SK-N-SH (cell line): ENCODE measurements around the gene RNFT2.

ENCODE experiments used
- FOXM1 ChIP-seq: IDR thresholded peaks from 2 replicates; pipeline ENCODE4 v1.4.0; 2012; ENCODE audit warnings: low read depth, mild to moderate bottlenecking
- SMC3 ChIP-seq: IDR thresholded peaks from 2 replicates; pipeline ENCODE4 v1.6.1; 2012; ENCODE audit warnings: low read depth, low read length, improper control_type of control experiment
- TF ChIP-seq, protein P1 (sequence below): fragments of 200-600 bp; sonication (generic); IDR thresholded peaks from 2 replicates; pipeline ENCODE4 v1.6.1; 2017; ENCODE audit warnings: antibody characterized with exemption, mild to moderate bottlenecking, moderate library complexity

DNA sequence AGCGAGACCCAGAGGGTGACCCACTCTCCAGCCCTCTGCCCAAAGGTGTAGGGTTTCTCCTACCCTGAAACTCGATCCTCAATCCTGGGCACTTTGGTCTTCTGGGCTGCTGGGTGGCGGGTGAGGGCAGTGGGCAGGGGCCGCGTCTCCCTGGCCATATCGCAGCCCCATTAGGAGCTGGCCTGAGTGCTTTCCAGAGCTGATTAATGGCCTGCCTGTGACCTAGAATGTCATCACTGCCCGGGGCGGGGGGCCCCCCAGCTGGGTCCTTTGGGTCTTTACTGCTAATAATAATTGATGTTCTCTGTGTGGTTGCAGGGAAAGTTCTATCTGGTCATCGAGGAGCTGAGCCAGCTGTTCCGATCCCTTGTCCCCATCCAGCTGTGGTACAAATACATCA is 95.4 kb downstream of the RNFT2 start:
- no peak for TF ChIP-seq SMC3
- TF ChIP-seq, protein P1, sequence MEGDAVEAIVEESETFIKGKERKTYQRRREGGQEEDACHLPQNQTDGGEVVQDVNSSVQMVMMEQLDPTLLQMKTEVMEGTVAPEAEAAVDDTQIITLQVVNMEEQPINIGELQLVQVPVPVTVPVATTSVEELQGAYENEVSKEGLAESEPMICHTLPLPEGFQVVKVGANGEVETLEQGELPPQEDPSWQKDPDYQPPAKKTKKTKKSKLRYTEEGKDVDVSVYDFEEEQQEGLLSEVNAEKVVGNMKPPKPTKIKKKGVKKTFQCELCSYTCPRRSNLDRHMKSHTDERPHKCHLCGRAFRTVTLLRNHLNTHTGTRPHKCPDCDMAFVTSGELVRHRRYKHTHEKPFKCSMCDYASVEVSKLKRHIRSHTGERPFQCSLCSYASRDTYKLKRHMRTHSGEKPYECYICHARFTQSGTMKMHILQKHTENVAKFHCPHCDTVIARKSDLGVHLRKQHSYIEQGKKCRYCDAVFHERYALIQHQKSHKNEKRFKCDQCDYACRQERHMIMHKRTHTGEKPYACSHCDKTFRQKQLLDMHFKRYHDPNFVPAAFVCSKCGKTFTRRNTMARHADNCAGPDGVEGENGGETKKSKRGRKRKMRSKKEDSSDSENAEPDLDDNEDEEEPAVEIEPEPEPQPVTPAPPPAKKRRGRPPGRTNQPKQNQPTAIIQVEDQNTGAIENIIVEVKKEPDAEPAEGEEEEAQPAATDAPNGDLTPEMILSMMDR = no peak
- TF ChIP-seq FOXM1 = no peak
